GM21717 (cell line): ENCODE data around the gene LEO1.

Source experiments
- ATAC-seq: cut with Tn5 transposase; IDR thresholded peaks from one replicate; pipeline ENCODE4 v1.9.1; 2021; ENCODE audit warnings: mild to moderate bottlenecking, moderate library complexity; ENCODE audit not compliant: unreplicated experiment

Gene LEO1

GRCh38 chr15:51935466-51936104 lies 36.0 kb downstream of the LEO1 start:
- peak; percentile 87 for ATAC-seq

- no peak for ATAC-seq
Measured at GRCh38 chr15:51932161-51932560, 39.4 kb downstream of the LEO1 start.

GRCh38 chr15:51931638-51932037 lies 39.9 kb downstream of the LEO1 start:
- ATAC-seq, result no peak

- ATAC-seq, result no peak
Measured at GRCh38 chr15:51931016-51931415, 40.6 kb downstream of the LEO1 start.

GRCh38 chr15:51926809-51927208 lies 44.8 kb downstream of the LEO1 start:
- ATAC-seq, result no peak

- no peak for ATAC-seq
Measured at GRCh38 chr15:51924156-51925068, 47.2 kb downstream of the LEO1 start.

GRCh38 chr15:51917493-51917892 lies 54.1 kb downstream of the LEO1 start:
- no peak for ATAC-seq

GRCh38 chr15:51912528-51912927 lies 59.0 kb downstream of the LEO1 start:
- no peak for ATAC-seq

GRCh38 chr15:51909584-51909983 lies 62.0 kb downstream of the LEO1 start:
- ATAC-seq, result no peak

- ATAC-seq, result no peak
Measured at GRCh38 chr15:51908316-51908715, 63.3 kb downstream of the LEO1 start.

GRCh38 chr15:51907136-51907862 lies 64.3 kb downstream of the LEO1 start:
- no peak for ATAC-seq

- ATAC-seq, result no peak
Measured at GRCh38 chr15:51904931-51905330, 66.6 kb downstream of the LEO1 start.

GRCh38 chr15:51904421-51904820 lies 67.2 kb downstream of the LEO1 start:
- ATAC-seq, result no peak

GRCh38 chr15:51889486-51889885 lies 82.1 kb downstream of the LEO1 start:
- ATAC-seq, result no peak

- no peak for ATAC-seq
Measured at GRCh38 chr15:51888593-51889195, 82.9 kb downstream of the LEO1 start.
